ENCODE measurements around the gene AP2B1. TPM values are rescaled to one million over a fixed set of nuclear protein-coding genes. Genes with fewer than 3 reads are reported as not detected.
A peak's percentile ranks its signal among the peaks of the same experiment; 100 is the strongest.

The AP2B1 gene
- total RNA-seq, 3 donors from 2014 or later, result 78.4 to 91.9 (median 88.5) TPM

- H3K9me3 ChIP-seq, result no peaks in the 10 kb centered on the region
- H3K36me3 ChIP-seq, result no peaks in the 10 kb centered on the region
- no peak overlapping the region for H3K27ac ChIP-seq
- DNase-seq (ENCODE audit: low spot score in 2 of 2), result no peak
- H3K27me3 ChIP-seq, result no peaks in the 10 kb centered on the region
- intact Hi-C loops (cut with DNase I; ENCODE audit: low total_unique reads), result no loop called here
- no peaks in the 10 kb centered on the region for H3K4me1 ChIP-seq
- no peak overlapping the region for H3K4me3 ChIP-seq
- no peak for TF ChIP-seq POLR2AphosphoS5 (IDR thresholded peaks at IDR 0.05)
Measured at GRCh38 chr17:35723735-35724134, 136.6 kb downstream of the AP2B1 start.

GRCh38 chr17:35725058-35725457, 137.9 kb downstream of the AP2B1 start:
- Histone ChIP-seq H3K27me3 (no peaks in the 10 kb centered on the region), H3K9me3 (no peaks in the 10 kb centered on the region), H3K4me3 (no peak overlapping the region), H3K36me3 (no peaks in the 10 kb centered on the region), H3K27ac (no peak overlapping the region), H3K4me1 (no peaks in the 10 kb centered on the region)
- no peak for TF ChIP-seq CTCF (IDR thresholded peaks at IDR 0.05)
- TF ChIP-seq POLR2A (IDR thresholded peaks at IDR 0.05), result no peak
- no peak for TF ChIP-seq POLR2AphosphoS5 (IDR thresholded peaks at IDR 0.05)
- DNase-seq (ENCODE audit: low spot score in 2 of 2), result no peak
- intact Hi-C loops (cut with DNase I; ENCODE audit: low total_unique reads), result no loop called here

GRCh38 chr17:35725802-35726126, 138.6 kb downstream of the AP2B1 start:
- no peak for TF ChIP-seq POLR2A (IDR thresholded peaks at IDR 0.05)
- TF ChIP-seq POLR2AphosphoS5 (IDR thresholded peaks at IDR 0.05), result no peak
- TF ChIP-seq CTCF (IDR thresholded peaks at IDR 0.05), result no peak
- H3K27ac ChIP-seq, result peak overlapping the region in 1 of 2 donors; percentile 30
- no peaks in the 10 kb centered on the region for H3K4me1 ChIP-seq
- H3K27me3 ChIP-seq, result no peaks in the 10 kb centered on the region
- no peaks in the 10 kb centered on the region for H3K9me3 ChIP-seq
- no peak for DNase-seq (ENCODE audit: low spot score in 2 of 2)
- intact Hi-C loops (cut with DNase I; ENCODE audit: low total_unique reads), result no loop called here
- H3K36me3 ChIP-seq, result no peaks in the 10 kb centered on the region
- no peak overlapping the region for H3K4me3 ChIP-seq

- TF ChIP-seq POLR2A (IDR thresholded peaks at IDR 0.05), result no peak
- Histone ChIP-seq H3K36me3 (no peaks in the 10 kb centered on the region), H3K27me3 (no peaks in the 10 kb centered on the region), H3K27ac (no peak overlapping the region), H3K4me1 (peaks cover 0 to 3% of the 10 kb centered on the region in 2 donors), H3K4me3 (no peak overlapping the region), H3K9me3 (no peaks in the 10 kb centered on the region)
- DNase-seq (ENCODE audit: low spot score in 2 of 2), result no peak
- intact Hi-C loops (cut with DNase I; ENCODE audit: low total_unique reads), result no loop called here
Measured at GRCh38 chr17:35726127-35726952, 139.2 kb downstream of the AP2B1 start.

GRCh38 chr17:35726953-35727460, 139.9 kb downstream of the AP2B1 start:
- intact Hi-C loops (cut with DNase I; ENCODE audit: low total_unique reads), result no loop called here
- Histone ChIP-seq H3K27me3 (no peaks in the 10 kb centered on the region), H3K9me3 (no peaks in the 10 kb centered on the region), H3K36me3 (no peaks in the 10 kb centered on the region), H3K4me1 (peaks cover 0 to 3% of the 10 kb centered on the region in 2 donors), H3K27ac (no peak overlapping the region), H3K4me3 (no peak overlapping the region)
- no peak for TF ChIP-seq POLR2AphosphoS5 (IDR thresholded peaks at IDR 0.05)
- TF ChIP-seq POLR2A (IDR thresholded peaks at IDR 0.05), result no peak
- no peak for TF ChIP-seq CTCF (IDR thresholded peaks at IDR 0.05)
- DNase-seq (ENCODE audit: low spot score in 2 of 2), result no peak

- H3K36me3 ChIP-seq, result no peaks in the 10 kb centered on the region
- TF ChIP-seq CTCF (IDR thresholded peaks at IDR 0.05) (no peak), POLR2A (IDR thresholded peaks at IDR 0.05) (no peak), POLR2AphosphoS5 (IDR thresholded peaks at IDR 0.05) (no peak)
Measured at GRCh38 chr17:35727635-35728034, 140.5 kb downstream of the AP2B1 start.

More at GRCh38 chr17:35727635-35728034, 140.5 kb downstream of the AP2B1 start:
- intact Hi-C loops (cut with DNase I; ENCODE audit: low total_unique reads), result no loop called here
- peaks cover 0 to 3% of the 10 kb centered on the region in 2 donors for H3K4me1 ChIP-seq
- DNase-seq (ENCODE audit: low spot score in 2 of 2), result no peak
- no peaks in the 10 kb centered on the region for H3K27me3 ChIP-seq
- no peak overlapping the region for H3K27ac ChIP-seq
- H3K9me3 ChIP-seq, result no peaks in the 10 kb centered on the region
- no peak overlapping the region for H3K4me3 ChIP-seq
